MM.1S (cell line): Measurements from ENCODE around the gene TOMM40.

Experiments used
- EZH2 ChIP-seq: fragments of 300-600 bp; sonication (generic); optimal IDR thresholded peaks from 2 replicates; pipeline ENCODE3; 2017; ENCODE audit warnings: low read depth, mild to moderate bottlenecking, antibody characterized with exemption, low read length, mixed read lengths
- EZH2phosphoT487 ChIP-seq: fragments of 300-600 bp; sonication (generic); IDR thresholded peaks from 2 replicates; pipeline ENCODE4 v1.6.1; 2018; ENCODE audit warnings: antibody characterized with exemption, low read length
- TF ChIP-seq, protein P1 (sequence below): fragments of 300-600 bp; sonication (generic); IDR thresholded peaks from 2 replicates; pipeline ENCODE4 v1.5.1; 2016; ENCODE audit warnings: antibody characterized with exemption, low read length, mixed read lengths

GRCh38 chr19:44857837-44858236 is 33.2 kb upstream of the TOMM40 start:
- TF ChIP-seq, protein P1, sequence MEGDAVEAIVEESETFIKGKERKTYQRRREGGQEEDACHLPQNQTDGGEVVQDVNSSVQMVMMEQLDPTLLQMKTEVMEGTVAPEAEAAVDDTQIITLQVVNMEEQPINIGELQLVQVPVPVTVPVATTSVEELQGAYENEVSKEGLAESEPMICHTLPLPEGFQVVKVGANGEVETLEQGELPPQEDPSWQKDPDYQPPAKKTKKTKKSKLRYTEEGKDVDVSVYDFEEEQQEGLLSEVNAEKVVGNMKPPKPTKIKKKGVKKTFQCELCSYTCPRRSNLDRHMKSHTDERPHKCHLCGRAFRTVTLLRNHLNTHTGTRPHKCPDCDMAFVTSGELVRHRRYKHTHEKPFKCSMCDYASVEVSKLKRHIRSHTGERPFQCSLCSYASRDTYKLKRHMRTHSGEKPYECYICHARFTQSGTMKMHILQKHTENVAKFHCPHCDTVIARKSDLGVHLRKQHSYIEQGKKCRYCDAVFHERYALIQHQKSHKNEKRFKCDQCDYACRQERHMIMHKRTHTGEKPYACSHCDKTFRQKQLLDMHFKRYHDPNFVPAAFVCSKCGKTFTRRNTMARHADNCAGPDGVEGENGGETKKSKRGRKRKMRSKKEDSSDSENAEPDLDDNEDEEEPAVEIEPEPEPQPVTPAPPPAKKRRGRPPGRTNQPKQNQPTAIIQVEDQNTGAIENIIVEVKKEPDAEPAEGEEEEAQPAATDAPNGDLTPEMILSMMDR, result no peak
- TF ChIP-seq EZH2phosphoT487, result no peak
- no peak for TF ChIP-seq EZH2
